Adipocyte (in vitro differentiated cells): ENCODE data around the gene HCST.
A peak's percentile ranks its signal among the peaks of the same experiment; 100 is the strongest.

Experiments used
- DNase-seq: peaks from one replicate; pipeline ENCODE4 v3.0.0-alpha.2; 2015; ENCODE audit warnings: low read depth
- H3K27me3 ChIP-seq: replicated peaks from 2 replicates; pipeline ENCODE4 v1.7.0; 2013; ENCODE audit warnings: mild to moderate bottlenecking, low read length, moderate library complexity; ENCODE audit not compliant: control insufficient read depth, insufficient read depth
- H3K36me3 ChIP-seq: 2 replicates; pipeline ENCODE4 v1.7.0; 2013; ENCODE audit warnings: low read length, mild to moderate bottlenecking, moderate library complexity; ENCODE audit not compliant: control insufficient read depth, insufficient read depth, severe bottlenecking
- H3K4me1 ChIP-seq: 2 replicates; pipeline ENCODE4 v1.7.0; 2013; ENCODE audit warnings: mild to moderate bottlenecking, low read length, moderate library complexity; ENCODE audit not compliant: control insufficient read depth, insufficient read depth
- H3K4me3 ChIP-seq: 2 replicates; pipeline ENCODE4 v1.7.0; 2013; ENCODE audit warnings: mild to moderate bottlenecking, low read length, moderate library complexity
- H3K9ac ChIP-seq: 2 replicates; pipeline ENCODE4 v1.7.0; 2013; ENCODE audit warnings: mild to moderate bottlenecking, low read length, moderate library complexity
- H3K9me3 ChIP-seq: 2 replicates; pipeline ENCODE4 v1.7.0; 2013; ENCODE audit warnings: mild to moderate bottlenecking, low read length, moderate library complexity; ENCODE audit not compliant: control insufficient read depth

The HCST gene

GRCh38 chr19:35901854-35902661 is at the start of gene HCST:
Gene HCST, plus strand, starts transcription at chr19:35902529. Its CDS starts 65 bp downstream, at chr19:35902594.
- Histone ChIP-seq H3K27me3 (no peaks in the 10 kb centered on the region), H3K4me1 (peaks cover 41% of the 10 kb centered on the region), H3K4me3 (peak within 1 kb of the TSS; percentile 93), H3K9me3 (no peaks in the 10 kb centered on the region), H3K36me3 (peaks cover 4% of the 10 kb centered on the region), H3K9ac (peak within 1 kb of the TSS; percentile 92)
- DNase-seq: peak; percentile 20

GRCh38 chr19:35853038-35853756 is 49.1 kb upstream of the HCST start:
- H3K4me3 ChIP-seq: no peak overlapping the region
- H3K9me3 ChIP-seq: no peaks in the 10 kb centered on the region
- no peak for DNase-seq
- no peak overlapping the region for H3K9ac ChIP-seq
- H3K4me1 ChIP-seq: peaks cover 2% of the 10 kb centered on the region
- H3K36me3 ChIP-seq: no peaks in the 10 kb centered on the region
- peaks cover 88% of the 10 kb centered on the region for H3K27me3 ChIP-seq

GRCh38 chr19:35856546-35857149 is 45.7 kb upstream of the HCST start, which contains the start of gene KIRREL2:
Gene KIRREL2, plus strand, starts transcription at chr19:35856911. Its CDS starts 209 bp downstream, at chr19:35857120.
- DNase-seq: no peak
- Histone ChIP-seq H3K4me3 (peak within 1 kb of the TSS; percentile 71), H3K9me3 (no peaks in the 10 kb centered on the region), H3K9ac (no peak within 1 kb of the TSS), H3K36me3 (no peaks in the 10 kb centered on the region), H3K27me3 (peaks cover 90% of the 10 kb centered on the region), H3K4me1 (peaks cover 8% of the 10 kb centered on the region)

GRCh38 chr19:35858311-35858710 is 44.0 kb upstream of the HCST start:
- Histone ChIP-seq H3K4me3 (no peak overlapping the region), H3K36me3 (no peaks in the 10 kb centered on the region), H3K9me3 (no peaks in the 10 kb centered on the region), H3K9ac (no peak overlapping the region), H3K27me3 (peaks cover 86% of the 10 kb centered on the region), H3K4me1 (peaks cover 8% of the 10 kb centered on the region)
- no peak for DNase-seq

GRCh38 chr19:35859414-35859813 is 42.9 kb upstream of the HCST start:
- H3K9ac ChIP-seq: no peak overlapping the region
- DNase-seq: no peak
- H3K4me3 ChIP-seq: no peak overlapping the region
- peaks cover 8% of the 10 kb centered on the region for H3K4me1 ChIP-seq
- peaks cover 87% of the 10 kb centered on the region for H3K27me3 ChIP-seq
- H3K36me3 ChIP-seq: no peaks in the 10 kb centered on the region
- no peaks in the 10 kb centered on the region for H3K9me3 ChIP-seq

- H3K27me3 ChIP-seq: peaks cover 85% of the 10 kb centered on the region
- no peak overlapping the region for H3K4me3 ChIP-seq
- no peaks in the 10 kb centered on the region for H3K9me3 ChIP-seq
- H3K36me3 ChIP-seq: no peaks in the 10 kb centered on the region
- DNase-seq: no peak
- no peak overlapping the region for H3K9ac ChIP-seq
- peaks cover 8% of the 10 kb centered on the region for H3K4me1 ChIP-seq
Observed at GRCh38 chr19:35860436-35860817, 41.9 kb upstream of the HCST start.

- no peaks in the 10 kb centered on the region for H3K9me3 ChIP-seq
- DNase-seq: no peak
- peaks cover 6% of the 10 kb centered on the region for H3K4me1 ChIP-seq
- H3K27me3 ChIP-seq: peaks cover 82% of the 10 kb centered on the region
- H3K9ac ChIP-seq: no peak overlapping the region
- H3K36me3 ChIP-seq: no peaks in the 10 kb centered on the region
- H3K4me3 ChIP-seq: no peak overlapping the region
Observed at GRCh38 chr19:35860818-35861639, 41.3 kb upstream of the HCST start.

GRCh38 chr19:35861640-35862160 is 40.6 kb upstream of the HCST start:
- peaks cover 81% of the 10 kb centered on the region for H3K27me3 ChIP-seq
- no peak overlapping the region for H3K4me3 ChIP-seq
- H3K36me3 ChIP-seq: no peaks in the 10 kb centered on the region
- no peak for DNase-seq
- no peak overlapping the region for H3K9ac ChIP-seq
- peaks cover 6% of the 10 kb centered on the region for H3K4me1 ChIP-seq
- H3K9me3 ChIP-seq: no peaks in the 10 kb centered on the region

- H3K4me3 ChIP-seq: no peak overlapping the region
- H3K36me3 ChIP-seq: no peaks in the 10 kb centered on the region
- peaks cover 80% of the 10 kb centered on the region for H3K27me3 ChIP-seq
- H3K9me3 ChIP-seq: no peaks in the 10 kb centered on the region
- peaks cover 6% of the 10 kb centered on the region for H3K4me1 ChIP-seq
- no peak overlapping the region for H3K9ac ChIP-seq
- DNase-seq: no peak
Observed at GRCh38 chr19:35862528-35862927, 39.8 kb upstream of the HCST start.

GRCh38 chr19:35863018-35863417 is 39.3 kb upstream of the HCST start:
- H3K36me3 ChIP-seq: no peaks in the 10 kb centered on the region
- H3K4me1 ChIP-seq: peaks cover 6% of the 10 kb centered on the region
- H3K9ac ChIP-seq: no peak overlapping the region
- peaks cover 79% of the 10 kb centered on the region for H3K27me3 ChIP-seq
- H3K9me3 ChIP-seq: no peaks in the 10 kb centered on the region
- DNase-seq: no peak
- H3K4me3 ChIP-seq: no peak overlapping the region
